H7 (cell line): ENCODE measurements around the gene SEMA4D. TPM values are rescaled to one million over a fixed set of nuclear protein-coding genes. Genes with fewer than 3 reads are reported as not detected.

Experiments used
- DNase-seq: peaks from one replicate; pipeline ENCODE4 v3.0.0; 2012
- H3K27me3 ChIP-seq: 2 replicates; pipeline ENCODE4 v1.6.0; 2011; ENCODE audit warnings: mild to moderate bottlenecking, low read length; ENCODE audit not compliant: control insufficient read depth, insufficient read depth
- H3K36me3 ChIP-seq: replicated peaks from 2 replicates; pipeline ENCODE4 v1.5.1; 2011; ENCODE audit warnings: low read length; ENCODE audit not compliant: control insufficient read depth, insufficient read depth
- H3K4me3 ChIP-seq: 2 replicates; pipeline ENCODE4 v1.5.1; 2011; ENCODE audit warnings: low read depth, mild to moderate bottlenecking, control low read depth, low read length, moderate library complexity; ENCODE audit not compliant: insufficient read depth
- total RNA-seq: library from RNA; depleted of rRNA; stranded (reverse); fragments of >200 nt; shearing (Covaris generic); gene quantifications from 2 replicates; pipeline ENCODE4 v1.2.3, GENCODE V29; 2014

The SEMA4D gene
- total RNA-seq, 1 experiment from 2014 or later: 17.0 TPM

DNA sequence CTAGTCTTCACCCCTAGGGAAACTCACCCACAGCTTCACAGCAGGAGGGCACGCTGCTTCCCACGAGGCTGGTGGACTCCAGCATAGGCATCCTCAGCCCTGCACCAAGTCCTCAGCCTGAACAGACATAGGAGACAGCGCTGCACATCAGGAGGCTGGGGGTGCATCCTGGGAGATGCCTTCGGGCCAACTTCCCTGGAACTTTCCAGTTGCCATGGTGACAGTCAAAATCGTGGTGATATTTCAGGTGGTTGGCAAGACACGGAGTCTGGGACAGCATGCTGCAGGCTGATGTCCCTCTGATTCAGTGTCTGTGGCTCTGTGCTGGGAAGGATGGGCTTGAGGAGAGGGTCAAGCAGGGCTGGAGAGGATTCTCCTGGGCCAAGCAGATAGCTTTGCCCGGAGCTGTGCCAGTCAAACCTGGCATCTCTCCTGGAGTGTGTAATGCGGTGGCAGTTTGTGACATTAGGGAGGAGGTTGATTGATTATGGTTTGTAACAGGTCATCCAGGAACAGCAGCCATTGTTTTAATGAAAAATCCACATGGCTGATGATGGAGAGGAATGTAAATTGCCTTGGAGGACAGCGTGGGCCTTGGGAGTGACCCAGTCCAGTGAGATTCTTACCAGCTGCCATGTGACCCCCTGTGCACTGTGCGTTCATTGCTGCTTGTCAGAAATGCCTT, 35.6 kb upstream of the SEMA4D start:
- H3K4me3 ChIP-seq: no peak overlapping the region
- no peaks in the 10 kb centered on the region for H3K36me3 ChIP-seq
- no peak for DNase-seq
- H3K27me3 ChIP-seq: no peaks in the 10 kb centered on the region

DNA sequence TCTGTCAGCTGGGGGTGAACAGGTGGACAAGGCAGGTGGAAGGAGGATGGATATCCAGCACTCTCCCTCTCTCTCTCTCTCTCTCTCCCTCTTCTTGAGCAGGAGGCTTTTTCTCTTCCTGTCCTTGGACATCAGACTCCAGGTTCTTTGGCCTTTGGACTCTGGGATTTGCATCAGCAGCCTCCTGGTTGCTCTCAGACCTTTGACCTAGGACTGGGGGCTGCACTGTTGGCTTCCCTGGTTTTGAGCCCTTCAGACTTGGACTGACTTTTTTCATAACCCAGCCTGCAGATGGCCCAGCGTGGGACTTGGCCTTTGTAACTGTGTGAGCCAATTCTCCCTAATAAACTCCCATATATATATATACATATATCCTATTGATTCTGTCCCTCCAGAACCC, 35.0 kb upstream of the SEMA4D start:
- H3K27me3 ChIP-seq: no peaks in the 10 kb centered on the region
- no peak overlapping the region for H3K4me3 ChIP-seq
- no peaks in the 10 kb centered on the region for H3K36me3 ChIP-seq
- no peak for DNase-seq

DNA sequence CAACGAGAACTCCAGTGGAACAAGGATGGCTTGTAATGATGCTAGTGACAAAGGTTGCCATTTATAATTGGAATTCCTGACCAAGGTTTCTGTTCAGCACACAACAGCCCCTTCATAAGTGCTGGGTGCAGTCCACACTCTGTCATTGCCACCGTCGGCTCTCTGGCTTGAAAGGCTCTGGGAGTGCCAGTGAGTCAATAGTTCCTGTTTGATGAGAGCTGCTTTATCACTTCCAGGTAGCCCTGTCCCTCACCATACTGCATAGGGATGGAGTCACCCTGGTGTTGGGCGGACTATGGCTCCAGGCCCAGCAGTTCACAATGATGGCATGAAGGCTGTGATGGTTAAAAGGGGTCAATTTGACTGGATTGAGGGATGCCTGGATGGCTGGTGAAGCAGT, 34.6 kb upstream of the SEMA4D start:
- Histone ChIP-seq H3K36me3 (no peaks in the 10 kb centered on the region), H3K4me3 (no peak overlapping the region), H3K27me3 (no peaks in the 10 kb centered on the region)
- no peak for DNase-seq

DNA sequence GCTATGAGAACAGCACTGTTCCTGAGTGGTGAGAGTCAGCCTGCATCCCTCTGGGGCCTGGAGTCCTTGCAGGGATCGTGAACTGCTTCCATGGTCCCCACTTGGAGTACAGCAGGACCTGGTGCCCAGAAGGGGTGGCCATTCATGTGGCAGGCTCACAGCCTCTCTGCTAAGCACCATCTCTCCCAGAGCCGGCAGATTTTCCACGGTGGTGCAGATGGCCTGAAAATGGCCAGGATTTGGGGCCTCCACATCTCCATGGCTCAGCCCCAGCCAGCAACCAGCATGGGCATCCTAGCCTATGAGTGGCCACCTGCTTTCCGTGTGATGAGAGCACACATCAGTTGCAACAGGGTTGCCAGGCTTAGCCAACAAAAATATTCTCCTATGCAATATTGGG, 33.9 kb upstream of the SEMA4D start:
- DNase-seq: no peak
- H3K4me3 ChIP-seq: no peak overlapping the region
- no peaks in the 10 kb centered on the region for H3K27me3 ChIP-seq
- no peaks in the 10 kb centered on the region for H3K36me3 ChIP-seq

DNA sequence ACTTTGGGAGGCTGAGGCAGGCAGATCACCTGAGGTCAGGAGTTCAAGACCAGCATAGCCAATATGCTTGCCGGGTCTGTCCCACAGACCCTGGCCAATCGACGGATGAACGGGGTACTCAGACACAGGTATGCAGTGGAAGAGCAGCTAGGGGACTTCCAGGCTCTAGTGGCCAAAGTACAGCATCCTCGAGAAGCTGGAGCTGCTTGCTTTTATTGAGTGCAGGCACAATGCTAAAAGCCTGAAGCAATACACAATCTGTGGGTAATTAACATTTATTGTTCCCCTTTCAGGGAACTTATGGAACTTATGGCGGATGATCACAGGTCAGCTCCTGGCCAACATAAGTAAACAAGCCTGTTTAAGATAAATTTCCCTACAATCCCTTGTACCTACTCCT, 32.8 kb upstream of the SEMA4D start:
- H3K36me3 ChIP-seq: no peaks in the 10 kb centered on the region
- no peaks in the 10 kb centered on the region for H3K27me3 ChIP-seq
- DNase-seq: no peak
- no peak overlapping the region for H3K4me3 ChIP-seq

DNA sequence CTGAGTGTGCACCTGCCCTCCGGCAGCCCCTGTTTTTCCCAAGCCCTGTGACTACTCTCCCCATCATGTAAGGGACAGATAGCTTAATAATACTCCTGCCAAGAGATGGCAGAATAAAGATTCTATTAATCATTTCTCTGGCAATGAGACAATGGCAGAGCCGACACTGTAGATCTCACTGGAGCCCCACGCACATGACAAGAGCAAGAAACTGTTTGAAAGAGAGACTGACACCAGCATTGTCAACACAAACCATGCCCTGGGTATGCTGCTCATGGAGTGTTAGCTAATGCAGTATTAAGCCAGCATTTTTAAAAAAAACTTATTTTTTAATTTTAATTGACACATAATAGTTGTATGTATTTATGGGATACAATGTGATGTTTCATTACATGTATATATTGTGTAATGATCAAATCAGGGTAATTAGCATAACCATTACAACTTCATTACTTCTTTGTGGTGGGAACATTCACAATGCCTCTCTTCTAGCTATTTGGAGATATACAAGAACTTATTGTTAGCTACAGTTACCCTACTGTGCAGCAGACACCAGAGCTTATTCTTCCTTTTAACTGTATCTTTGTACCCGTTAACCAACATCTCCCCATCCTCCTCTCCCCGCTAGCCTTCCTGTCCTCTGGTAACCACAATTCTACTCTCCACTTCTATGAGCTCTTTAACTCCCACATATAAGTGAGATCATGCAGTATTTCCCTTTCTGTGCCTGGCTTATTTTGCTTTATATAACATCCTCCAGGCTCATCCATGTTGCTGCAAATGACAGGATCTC, 31.5 kb upstream of the SEMA4D start:
- Histone ChIP-seq H3K4me3 (no peak overlapping the region), H3K27me3 (no peaks in the 10 kb centered on the region), H3K36me3 (no peaks in the 10 kb centered on the region)
- DNase-seq: no peak

DNA sequence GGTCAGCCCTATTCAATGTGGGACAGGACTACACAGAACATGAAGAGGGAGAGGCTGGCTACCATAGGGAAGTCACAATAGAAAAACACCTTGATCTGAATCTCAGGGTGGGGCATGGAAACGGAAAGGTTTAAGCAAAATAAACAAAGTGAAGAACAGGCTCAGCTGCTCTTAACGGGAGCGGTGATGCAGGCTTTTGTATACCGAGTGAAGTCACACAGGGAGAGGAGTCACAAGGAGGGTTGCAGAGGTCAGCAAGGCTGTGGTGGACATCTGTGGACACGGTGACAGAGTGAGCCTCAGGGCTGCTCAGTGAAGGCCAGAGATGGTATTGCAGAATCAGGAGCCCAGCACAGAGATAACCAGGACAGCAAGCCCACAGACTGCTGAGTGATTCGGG, 30.6 kb upstream of the SEMA4D start:
- H3K36me3 ChIP-seq: no peaks in the 10 kb centered on the region
- H3K4me3 ChIP-seq: no peak overlapping the region
- no peak for DNase-seq
- no peaks in the 10 kb centered on the region for H3K27me3 ChIP-seq

GRCh38 chr9:89528131-89528530, 30.2 kb upstream of the SEMA4D start:
- no peak for DNase-seq
- H3K36me3 ChIP-seq: no peaks in the 10 kb centered on the region
- no peaks in the 10 kb centered on the region for H3K27me3 ChIP-seq
- H3K4me3 ChIP-seq: no peak overlapping the region

GRCh38 chr9:89527084-89527483, 29.2 kb upstream of the SEMA4D start:
- Histone ChIP-seq H3K4me3 (no peak overlapping the region), H3K27me3 (no peaks in the 10 kb centered on the region), H3K36me3 (no peaks in the 10 kb centered on the region)
- no peak for DNase-seq

DNA sequence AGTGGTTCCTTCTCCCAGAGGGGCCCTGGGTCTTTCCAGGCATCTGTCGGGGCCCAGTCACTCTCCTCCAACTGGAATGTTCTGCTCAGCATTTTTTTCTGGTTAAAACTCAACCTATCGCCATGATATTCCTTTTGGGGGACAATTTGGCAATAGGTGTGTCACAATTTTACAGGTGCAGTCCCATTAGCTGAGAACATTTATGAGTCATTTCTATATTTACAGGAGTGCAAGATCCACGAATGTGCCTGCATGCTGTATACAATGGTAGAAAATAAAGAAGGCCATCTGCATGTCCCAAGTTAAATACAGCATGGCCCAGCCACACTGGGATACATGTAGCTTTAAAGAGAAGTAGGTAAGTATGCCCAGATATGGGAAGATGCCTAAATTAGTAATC, 28.8 kb upstream of the SEMA4D start:
- no peaks in the 10 kb centered on the region for H3K27me3 ChIP-seq
- DNase-seq: no peak
- no peaks in the 10 kb centered on the region for H3K36me3 ChIP-seq
- H3K4me3 ChIP-seq: no peak overlapping the region

DNA sequence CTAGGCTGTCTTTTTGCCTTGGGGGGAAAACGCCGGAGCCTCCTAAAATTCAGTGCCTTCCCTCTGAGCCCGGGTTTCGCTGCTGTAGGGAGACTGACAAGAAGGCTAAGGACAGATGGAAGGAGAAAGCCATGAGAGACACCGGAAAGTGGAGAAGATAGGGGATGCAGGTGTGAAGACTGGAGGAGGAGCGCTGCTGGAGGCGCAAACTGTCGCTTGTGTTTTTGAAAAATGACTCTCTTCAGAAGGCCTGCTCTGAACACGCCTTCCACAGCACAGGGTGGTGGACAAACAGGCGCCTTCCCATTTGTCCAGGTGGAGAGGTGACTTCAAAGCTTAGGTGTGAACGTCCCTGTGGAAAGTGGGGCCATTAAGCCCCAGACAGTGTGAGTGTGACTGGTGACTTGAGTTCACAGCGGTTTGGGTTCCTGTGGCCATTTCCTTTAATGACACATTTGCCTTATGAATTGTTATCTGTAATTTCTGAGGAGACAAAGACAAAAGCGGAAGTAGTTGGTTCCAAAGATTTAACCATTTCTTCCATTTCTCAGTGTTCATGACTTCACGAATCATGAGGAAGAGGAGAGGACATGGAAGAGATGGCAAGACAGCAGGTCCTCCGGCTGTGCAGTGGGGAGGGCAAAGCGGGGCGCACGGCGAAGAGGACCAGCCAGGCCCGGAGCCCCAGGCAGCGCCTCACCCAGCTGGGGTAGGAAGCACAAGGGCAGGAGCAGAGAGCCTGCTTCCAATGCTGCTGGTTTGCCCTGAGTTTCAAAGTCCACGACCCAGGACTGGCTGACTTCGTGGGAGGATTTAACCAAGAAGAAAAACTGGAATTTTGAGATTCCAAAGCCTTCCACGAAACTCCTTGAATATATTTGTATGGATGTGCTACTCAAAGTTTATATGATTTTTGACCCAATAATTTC, 27.8 kb upstream of the SEMA4D start:
- H3K36me3 ChIP-seq: no peaks in the 10 kb centered on the region
- no peak for DNase-seq
- no peaks in the 10 kb centered on the region for H3K27me3 ChIP-seq
- no peak overlapping the region for H3K4me3 ChIP-seq

GRCh38 chr9:89524963-89525362, 27.1 kb upstream of the SEMA4D start:
- no peak for DNase-seq
- Histone ChIP-seq H3K36me3 (no peaks in the 10 kb centered on the region), H3K4me3 (no peak overlapping the region), H3K27me3 (no peaks in the 10 kb centered on the region)

DNA sequence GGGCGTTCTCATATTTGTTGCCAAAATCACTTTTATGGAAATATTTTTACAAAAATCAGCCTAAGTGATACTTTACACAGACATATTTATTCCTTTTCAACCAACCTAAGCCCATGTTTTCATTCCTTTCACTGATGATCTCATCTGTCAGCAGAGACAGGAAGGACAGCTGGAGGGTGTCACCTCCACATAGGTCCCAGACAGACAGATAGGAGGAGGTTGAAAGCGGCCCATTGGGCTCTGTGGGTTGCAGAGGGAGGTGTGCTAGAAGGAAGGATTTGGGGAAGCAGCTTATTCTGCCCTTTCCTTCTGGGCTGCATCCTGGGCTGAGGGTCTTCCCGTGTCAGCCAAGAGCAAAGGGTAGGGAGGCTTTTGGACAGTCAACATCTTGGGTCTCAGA, 26.0 kb upstream of the SEMA4D start:
- no peak for DNase-seq
- Histone ChIP-seq H3K27me3 (no peaks in the 10 kb centered on the region), H3K4me3 (no peak overlapping the region), H3K36me3 (no peaks in the 10 kb centered on the region)

DNA sequence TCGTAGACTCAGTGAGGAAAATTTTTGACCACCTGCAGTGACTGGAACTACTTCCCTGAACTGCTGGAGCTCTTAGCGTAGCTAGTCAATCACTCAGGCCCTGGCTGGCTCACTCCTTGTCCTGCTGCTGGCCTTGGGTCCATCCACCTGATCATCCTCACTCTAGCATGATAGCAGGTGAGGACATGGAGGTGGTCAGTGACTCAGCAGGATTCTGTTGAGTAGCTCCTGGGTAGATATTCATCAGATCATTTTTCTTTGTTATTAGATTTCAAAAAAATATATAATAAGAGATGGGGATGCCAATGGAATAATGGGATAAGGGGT, 25.0 kb upstream of the SEMA4D start:
- H3K27me3 ChIP-seq: no peaks in the 10 kb centered on the region
- H3K4me3 ChIP-seq: no peak overlapping the region
- no peak for DNase-seq
- H3K36me3 ChIP-seq: no peaks in the 10 kb centered on the region
